Endothelial cell of umbilical vein (primary cell): Measurements from ENCODE around the gene RND2. TPM values are rescaled to one million over a fixed set of nuclear protein-coding genes. Genes with fewer than 3 reads are reported as not detected.
A peak's percentile ranks its signal among the peaks of the same experiment; 100 is the strongest.

Experiments
- BruUV-seq: library from RNA; stranded (reverse); fragments of 400-500 nt; replicated peaks from 2 replicates; lab custom pipeline; 2021; lab: Mats Ljungman, UMichigan
- CTCF ChIA-PET: fragments of 300-600, 350-600 bp; sonication (Branson Sonifier 250); formaldehyde crosslinking; loops from one replicate; lab custom pipeline; 2021; ENCODE audit warnings: antibody characterized with exemption, inconsistent platforms; lab: Charles Lee
- POLR2A ChIA-PET: fragments of 300-600, 350-600 bp; sonication (Branson Sonifier 250); formaldehyde crosslinking; loops from one replicate; lab custom pipeline; 2021; ENCODE audit warnings: antibody characterized with exemption, inconsistent platforms; lab: Charles Lee
- DNase-seq: peaks from one replicate; pipeline ENCODE4 v3.0.0-alpha.2; 2011; ENCODE audit warnings: low read depth, low spot score
- FAIRE-seq: peaks from 2 replicates; lab custom pipeline; 2011; peaks lifted over from hg19 to GRCh38; lab: Jason Lieb, UNC
- H2AFZ ChIP-seq: 2 replicates; pipeline ENCODE4 v1.6.0; 2012; ENCODE audit warnings: low read depth, low read length, control low read depth, inconsistent platforms
- H3K27ac ChIP-seq: 2 replicates; pipeline ENCODE4 v1.5.1; 2011; ENCODE audit warnings: low read depth, mild to moderate bottlenecking, control low read depth, low read length, moderate library complexity; ENCODE audit not compliant: insufficient read depth
- H3K27me3 ChIP-seq, 2 experiments: 2 replicates each; pipeline versions ENCODE4 v1.6.0 to v1.6.1; 2011; ENCODE audit warnings: low read length in 2 of 2, mixed read lengths in 1 of 2; ENCODE audit not compliant: control insufficient read depth in 2 of 2, insufficient read depth in 2 of 2
- H3K36me3 ChIP-seq, 2 experiments: 2 replicates in 1 of 2; 3 replicates in 1 of 2; pipeline ENCODE4 v1.5.1; 2011; ENCODE audit warnings: low read length in 2 of 2, mild to moderate bottlenecking in 1 of 2, moderate library complexity in 1 of 2; ENCODE audit not compliant: control insufficient read depth in 2 of 2, insufficient read depth in 2 of 2; ENCODE audit errors: extremely low read depth in 1 of 2
- H3K4me1 ChIP-seq: 3 replicates; pipeline ENCODE4 v1.5.1; 2011; ENCODE audit warnings: mild to moderate bottlenecking, low read length; ENCODE audit not compliant: control insufficient read depth, insufficient read depth; ENCODE audit errors: extremely low read depth
- H3K4me2 ChIP-seq: 2 replicates; pipeline ENCODE4 v1.6.1; 2011; ENCODE audit warnings: low read length, control low read depth, mixed read lengths; ENCODE audit not compliant: insufficient read depth
- H3K4me3 ChIP-seq, 3 experiments: fragments of 200-600 bp in 1 of 3; sonication (generic), shearing (Covaris generic) in 1 of 3; replicated peaks in 1 of 3; 2 replicates each; pipeline ENCODE4 v1.5.1; 2011 to 2016; ENCODE audit warnings: control low read depth in 3 of 3, low read length in 3 of 3, mild to moderate bottlenecking in 2 of 3, inconsistent platforms in 1 of 3, low read depth in 1 of 3, moderate library complexity in 1 of 3; ENCODE audit not compliant: insufficient read depth in 1 of 3
- H3K79me2 ChIP-seq: 2 replicates; pipeline ENCODE4 v1.6.0; 2012; ENCODE audit warnings: low read length, inconsistent platforms; ENCODE audit not compliant: control insufficient read depth, insufficient read depth
- H3K9ac ChIP-seq: replicated peaks from 2 replicates; pipeline ENCODE3; 2011; ENCODE audit warnings: low read length, control low read depth; ENCODE audit not compliant: insufficient read depth; ENCODE audit errors: extremely low read depth
- H3K9me1 ChIP-seq: replicated peaks from 3 replicates; pipeline ENCODE4 v1.6.0; 2011; ENCODE audit warnings: mild to moderate bottlenecking, low read length; ENCODE audit not compliant: control insufficient read depth, insufficient read depth; ENCODE audit errors: extremely low read depth
- H3K9me3 ChIP-seq: replicated peaks from 2 replicates; pipeline ENCODE4 v1.5.1; 2012; ENCODE audit warnings: low read length, inconsistent platforms; ENCODE audit not compliant: control insufficient read depth, insufficient read depth
- H4K20me1 ChIP-seq: replicated peaks from 2 replicates; pipeline ENCODE3; 2011; ENCODE audit warnings: mild to moderate bottlenecking, low read length; ENCODE audit not compliant: control insufficient read depth, insufficient read depth; ENCODE audit errors: extremely low read depth
- EZH2 ChIP-seq: IDR thresholded peaks from 2 replicates; pipeline ENCODE4 v1.6.1; 2012; ENCODE audit warnings: borderline replicate concordance, low read depth, mild to moderate bottlenecking, moderate library complexity, low read length, inconsistent platforms; ENCODE audit not compliant: severe bottlenecking
- GATA2 ChIP-seq: IDR thresholded peaks from 2 replicates; pipeline ENCODE4 v1.7.0; 2011; ENCODE audit warnings: low read depth, mild to moderate bottlenecking, moderate library complexity, mixed read lengths, low read length; ENCODE audit not compliant: insufficient read length, insufficient read depth
- JUN ChIP-seq: IDR thresholded peaks from 2 replicates; pipeline ENCODE4 v1.6.1; 2011; ENCODE audit warnings: borderline replicate concordance, low read depth; ENCODE audit not compliant: insufficient read length, insufficient read depth
- MAX ChIP-seq: IDR thresholded peaks from 2 replicates; pipeline ENCODE4 v1.6.1; 2011; ENCODE audit not compliant: insufficient read depth, insufficient read length
- MYC ChIP-seq: IDR thresholded peaks from one replicate; pipeline ENCODE4 v1.6.1; 2011; ENCODE audit warnings: mild to moderate bottlenecking, low read depth, low read length
- POLR2A ChIP-seq: IDR thresholded peaks from 2 replicates; pipeline ENCODE4 v1.6.1; 2012; ENCODE audit warnings: low read depth, mild to moderate bottlenecking, control low read depth, low read length
- POLR2AphosphoS5 ChIP-seq: IDR thresholded peaks from 2 replicates; pipeline ENCODE4 v1.6.1; 2012; ENCODE audit warnings: low read depth, mild to moderate bottlenecking, control low read depth, low read length, moderate library complexity; ENCODE audit not compliant: insufficient read depth
- dilution Hi-C: fragments of 300-500 bp; cut with MboI; formaldehyde crosslinking; loops from one replicate; pipeline ENCODE4 v1.15.0; 2019; ENCODE audit warnings: low sequenced_read_pairs; ENCODE audit not compliant: extremely low pct_ligation_motif_present
- intact Hi-C: fragments of 100-400 bp; cut with micrococcal nuclease; formaldehyde crosslinking; loops from one replicate; pipeline ENCODE4 v1.10.0; 2022
- polyA plus RNA-seq, 4 experiments: library from polyadenylated mRNA; depleted of rRNA in 3 of 4; stranded (reverse) in 3 of 4; unstranded in 1 of 4; fragments of >200 nt; gene quantifications; 2 replicates each; pipeline versions ENCODE4 v1.2.1 to v1.2.3, GENCODE V29; 2011 to 2012; ENCODE audit warnings: missing spikeins in 1 of 4
- total RNA-seq: library from RNA; stranded (reverse); gene quantifications from 2 replicates; pipeline ENCODE4 v1.2.3, GENCODE V29; 2021

Gene RND2
- total and polyA plus RNA-seq, 2 donors (not counting 3 experiments of a cell fraction or from before 2014, with no cell fraction given), result 0.81 to 0.97 TPM

GRCh38 chr17:42979511-42980273, 45.3 kb upstream of the RND2 start, which contains the start of gene PTGES3L:
Gene PTGES3L, minus strand, starts transcription at chr17:42980080. Its CDS starts 27 bp downstream, at chr17:42980053.
- Histone ChIP-seq H3K9me1 (no peaks in the 10 kb centered on the region), H2AFZ (peak within 1 kb of the TSS; percentile 70), H3K4me3 (peak within 1 kb of the TSS; percentile 10 to 88 (median 11)), H3K27me3 (no peaks in the 10 kb centered on the region), H3K36me3 (no peaks in the 10 kb centered on the region), H4K20me1 (no peaks in the 10 kb centered on the region), H3K4me2 (peak within 1 kb of the TSS; percentile 59), H3K9ac (peak within 1 kb of the TSS; percentile 42), H3K27ac (peak within 1 kb of the TSS; percentile 1), H3K4me1 (peaks cover 17% of the 10 kb centered on the region), H3K79me2 (peaks cover 11% of the 10 kb centered on the region), H3K9me3 (no peaks in the 10 kb centered on the region)
- FAIRE-seq (no peak), DNase-seq (no peak)
- TF ChIP-seq MYC (no peak), JUN (no peak), POLR2A (no peak), EZH2 (no peak), GATA2 (no peak)
- ChIA-PET POLR2A (no interaction called here), CTCF (interaction anchor here (2.2 kb wide), 1 partner anchor 18 kb away, joined by 15 read pairs; the partner anchor contains the start of gene RPL27)
- BruUV-seq, result no TSS peak
- dilution Hi-C loops (no loop called here), intact Hi-C loops (loop anchor here (1.0 to 2.0 kb wide), 2 partner anchors 15 to 19 kb away; partner anchors contain the start of genes AARSD1 and RPL27)

GRCh38 chr17:42980274-42980765, 44.7 kb upstream of the RND2 start, which contains the start of gene RUNDC1:
Gene RUNDC1, plus strand, starts transcription at chr17:42980565. Its CDS starts 12 bp downstream, at chr17:42980577.
- FAIRE-seq (peak; percentile 86), DNase-seq (peak; percentile 85)
- dilution Hi-C loops (no loop called here), intact Hi-C loops (loop anchor here (1.0 to 2.0 kb wide), 2 partner anchors 16 to 18 kb away; partner anchors contain the start of genes AARSD1 and RPL27)
- ChIA-PET CTCF (interaction anchor here (2.2 kb wide), 1 partner anchor 18 kb away, joined by 15 read pairs; the partner anchor contains the start of gene RPL27), POLR2A (no interaction called here)
- Histone ChIP-seq H3K4me1 (peaks cover 23% of the 10 kb centered on the region), H2AFZ (peak within 1 kb of the TSS; percentile 70), H3K9ac (peak within 1 kb of the TSS; percentile 42), H3K9me1 (no peaks in the 10 kb centered on the region), H3K27me3 (no peaks in the 10 kb centered on the region), H3K9me3 (no peaks in the 10 kb centered on the region), H4K20me1 (no peaks in the 10 kb centered on the region), H3K27ac (peak within 1 kb of the TSS; percentile 1), H3K4me3 (peak within 1 kb of the TSS; percentile 10 to 88 (median 11)), H3K36me3 (no peaks in the 10 kb centered on the region), H3K79me2 (peaks cover 15% of the 10 kb centered on the region), H3K4me2 (peak within 1 kb of the TSS; percentile 59)
- TF ChIP-seq POLR2A (peak; percentile 79), MAX (peak; percentile 13), POLR2AphosphoS5 (peak; percentile 45), GATA2 (no peak)
- no TSS peak for BruUV-seq
